HepG2 (cell line): ENCODE data around the gene ALOX15. TPM values are rescaled to one million over a fixed set of nuclear protein-coding genes. Genes with fewer than 3 reads are reported as not detected.

Experiments
- BCL6 ChIP-seq: IDR thresholded peaks from 2 replicates; pipeline ENCODE4 v1.6.1; 2016; ENCODE audit warnings: missing genetic modification reagents, missing compliant biosample characterization
- CEBPG ChIP-seq: IDR thresholded peaks from 2 replicates; pipeline ENCODE4 v1.6.1; 2016
- FOXJ3 ChIP-seq: sonication (generic); formaldehyde crosslinking; IDR thresholded peaks from 2 replicates; pipeline ENCODE4 v1.4.0; 2020; ENCODE audit warnings: missing genetic modification reagents, mild to moderate bottlenecking, borderline replicate concordance
- FOXO1 ChIP-seq: sonication (generic); formaldehyde crosslinking; IDR thresholded peaks from 2 replicates; pipeline ENCODE4 v1.4.0; 2020; ENCODE audit warnings: missing genetic modification reagents
- FOXP1 ChIP-seq, 2 experiments: fragments of 450-650 bp in 1 of 2; IDR thresholded peaks; 2 replicates each; pipeline ENCODE4 v1.6.1; 2017 to 2018; ENCODE audit warnings: antibody characterized with exemption in 1 of 2
- KAT2B ChIP-seq: fragments of 150-350 bp; IDR thresholded peaks from 2 replicates; pipeline ENCODE4 v1.6.1; 2014; ENCODE audit warnings: low read depth, low read length, borderline replicate concordance
- MIER3 ChIP-seq: IDR thresholded peaks from 2 replicates; pipeline ENCODE4 v1.6.1; 2016; ENCODE audit warnings: missing compliant biosample characterization, borderline replicate concordance
- PITX1 ChIP-seq: sonication (generic); formaldehyde crosslinking; IDR thresholded peaks from 2 replicates; pipeline ENCODE4 v1.5.1; 2020; ENCODE audit warnings: mild to moderate bottlenecking, missing genetic modification reagents
- PPARG ChIP-seq: conservative IDR thresholded peaks from 2 replicates; pipeline ENCODE4 v1.6.1; 2016; ENCODE audit warnings: missing biosample characterization, missing genetic modification reagents
- RARA ChIP-seq: IDR thresholded peaks from 2 replicates; pipeline ENCODE4 v1.6.1; 2016; ENCODE audit warnings: missing genetic modification reagents, missing compliant biosample characterization
- RXRB ChIP-seq: IDR thresholded peaks from 2 replicates; pipeline ENCODE4 v1.6.1; 2016; ENCODE audit warnings: borderline replicate concordance, missing genetic modification reagents, missing compliant biosample characterization
- SOX13 ChIP-seq, 3 experiments: fragments of 450-650 bp in 1 of 3; sonication (generic) in 1 of 3; formaldehyde crosslinking in 1 of 3; IDR thresholded peaks in 2 of 3; conservative IDR thresholded peaks in 1 of 3; 2 replicates each; pipeline versions ENCODE4 v1.5.0 to v1.6.1; 2016 to 2020; ENCODE audit warnings: antibody characterized with exemption in 1 of 3, mild to moderate bottlenecking in 1 of 3, missing compliant biosample characterization in 1 of 3, missing genetic modification reagents in 1 of 3, moderate library complexity in 1 of 3
- THAP11 ChIP-seq: IDR thresholded peaks from 2 replicates; pipeline ENCODE4 v1.6.1; 2016; ENCODE audit warnings: missing biosample characterization, missing genetic modification reagents
- ZFP82 ChIP-seq: sonication (generic); formaldehyde crosslinking; IDR thresholded peaks from 2 replicates; pipeline ENCODE4 v1.5.1; 2020; ENCODE audit warnings: mild to moderate bottlenecking, missing genetic modification reagents, borderline replicate concordance
- ZNF496 ChIP-seq: sonication (generic); formaldehyde crosslinking; IDR thresholded peaks from 2 replicates; pipeline ENCODE4 v1.8.1; 2023; ENCODE audit warnings: mild to moderate bottlenecking, moderate library complexity, missing genetic modification reagents; ENCODE audit not compliant: insufficient replicate concordance
- polyA plus RNA-seq, 8 experiments: library from polyadenylated mRNA; depleted of rRNA in 3 of 8; stranded (reverse) in 7 of 8; unstranded in 1 of 8; fragments of >200 nt; fragmentation: Illumina TruSeq in 4 of 8; extraction: Trizol in 4 of 8; gene quantifications; 2 replicates each; pipeline versions ENCODE4 v1.2.1 to v1.2.3, GENCODE V29; 2011 to 2016; ENCODE audit warnings: low read depth in 4 of 8, missing spikeins in 1 of 8, mixed read lengths in 1 of 8; ENCODE audit not compliant: insufficient read depth in 1 of 8
- total RNA-seq, 5 experiments: library from RNA; depleted of rRNA; stranded (reverse); fragments of >200 nt; fragmentation: Illumina TruSeq; extraction: Trizol; gene quantifications; 2 replicates each; pipeline ENCODE4 v1.2.3, GENCODE V29; 2016; ENCODE audit warnings: low read depth in 1 of 5
- TF ChIP-seq, protein P1 (sequence below): sonication (generic); IDR thresholded peaks from 2 replicates; pipeline ENCODE4 v1.6.1; 2016; ENCODE audit warnings: low read depth, borderline replicate concordance
- TF ChIP-seq, protein P2 (sequence below): sonication (generic); formaldehyde crosslinking; conservative IDR thresholded peaks from 2 replicates; pipeline ENCODE4 v1.4.0; 2020; ENCODE audit warnings: mild to moderate bottlenecking, missing genetic modification reagents, moderate library complexity
- TF ChIP-seq, protein P3 (sequence below): sonication (generic); formaldehyde crosslinking; IDR thresholded peaks from 2 replicates; pipeline ENCODE4 v1.4.0; 2020; ENCODE audit warnings: missing genetic modification reagents
- TF ChIP-seq, protein P4 (sequence below): sonication (generic); formaldehyde crosslinking; IDR thresholded peaks from 2 replicates; pipeline ENCODE4 v1.5.1; 2020; ENCODE audit warnings: missing genetic modification reagents, mild to moderate bottlenecking, borderline replicate concordance

The ALOX15 gene
- total and polyA plus RNA-seq, 2 of the 13 experiments (the other 11 are each of a cell fraction or from before 2014, with no cell fraction given) = 0.04 TPM; not detected in 1

GRCh38 chr17:4648741-4649140, 7.3 kb upstream of the ALOX15 start (continued):
- TF ChIP-seq SOX13 (IDR thresholded peaks at IDR 0.05) (peak; percentile 99), SOX13 (CRISPR knock-in tag; conservative IDR thresholded peaks at IDR 0.05 in 1 of 2, IDR thresholded peaks at IDR 0.05 in 1 of 2) (peak in 1 of 2 experiments; percentile 100; a peak in 2 of 4 replicates), FOXJ3 (peak; percentile 59; the same call in 1 of the 2 replicates), MIER3 (peak; percentile 52; the same call in 1 of the 2 replicates), ZFP82 (CRISPR knock-in tag) (no peak), PPARG (peak; percentile 86), FOXO1 (CRISPR knock-in tag) (peak; percentile 20; the same call in 1 of the 2 replicates), THAP11 (CRISPR knock-in tag) (peak; percentile 12; the same call in 1 of the 2 replicates), PITX1 (peak; percentile 40; the same call in 1 of the 2 replicates), FOXP1 (IDR thresholded peaks at IDR 0.05) (peak; percentile 66; the same call in 1 of the 2 replicates), FOXP1 (CRISPR knock-in tag; IDR thresholded peaks at IDR 0.05) (peak; percentile 82), RXRB (CRISPR knock-in tag) (peak; percentile 47; the same call in 1 of the 2 replicates), BCL6 (CRISPR knock-in tag) (peak; percentile 59), ZNF496 (CRISPR knock-in tag) (no peak), KAT2B (no peak), CEBPG (CRISPR knock-in tag) (peak; percentile 80), RARA (CRISPR knock-in tag) (peak; percentile 42; the same call in 1 of the 2 replicates)
- TF ChIP-seq, protein P1, sequence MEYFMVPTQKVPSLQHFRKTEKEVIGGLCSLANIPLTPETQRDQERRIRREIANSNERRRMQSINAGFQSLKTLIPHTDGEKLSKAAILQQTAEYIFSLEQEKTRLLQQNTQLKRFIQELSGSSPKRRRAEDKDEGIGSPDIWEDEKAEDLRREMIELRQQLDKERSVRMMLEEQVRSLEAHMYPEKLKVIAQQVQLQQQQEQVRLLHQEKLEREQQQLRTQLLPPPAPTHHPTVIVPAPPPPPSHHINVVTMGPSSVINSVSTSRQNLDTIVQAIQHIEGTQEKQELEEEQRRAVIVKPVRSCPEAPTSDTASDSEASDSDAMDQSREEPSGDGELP = peak; percentile 69; the same call in 1 of the 2 replicates
- TF ChIP-seq, protein P2, sequence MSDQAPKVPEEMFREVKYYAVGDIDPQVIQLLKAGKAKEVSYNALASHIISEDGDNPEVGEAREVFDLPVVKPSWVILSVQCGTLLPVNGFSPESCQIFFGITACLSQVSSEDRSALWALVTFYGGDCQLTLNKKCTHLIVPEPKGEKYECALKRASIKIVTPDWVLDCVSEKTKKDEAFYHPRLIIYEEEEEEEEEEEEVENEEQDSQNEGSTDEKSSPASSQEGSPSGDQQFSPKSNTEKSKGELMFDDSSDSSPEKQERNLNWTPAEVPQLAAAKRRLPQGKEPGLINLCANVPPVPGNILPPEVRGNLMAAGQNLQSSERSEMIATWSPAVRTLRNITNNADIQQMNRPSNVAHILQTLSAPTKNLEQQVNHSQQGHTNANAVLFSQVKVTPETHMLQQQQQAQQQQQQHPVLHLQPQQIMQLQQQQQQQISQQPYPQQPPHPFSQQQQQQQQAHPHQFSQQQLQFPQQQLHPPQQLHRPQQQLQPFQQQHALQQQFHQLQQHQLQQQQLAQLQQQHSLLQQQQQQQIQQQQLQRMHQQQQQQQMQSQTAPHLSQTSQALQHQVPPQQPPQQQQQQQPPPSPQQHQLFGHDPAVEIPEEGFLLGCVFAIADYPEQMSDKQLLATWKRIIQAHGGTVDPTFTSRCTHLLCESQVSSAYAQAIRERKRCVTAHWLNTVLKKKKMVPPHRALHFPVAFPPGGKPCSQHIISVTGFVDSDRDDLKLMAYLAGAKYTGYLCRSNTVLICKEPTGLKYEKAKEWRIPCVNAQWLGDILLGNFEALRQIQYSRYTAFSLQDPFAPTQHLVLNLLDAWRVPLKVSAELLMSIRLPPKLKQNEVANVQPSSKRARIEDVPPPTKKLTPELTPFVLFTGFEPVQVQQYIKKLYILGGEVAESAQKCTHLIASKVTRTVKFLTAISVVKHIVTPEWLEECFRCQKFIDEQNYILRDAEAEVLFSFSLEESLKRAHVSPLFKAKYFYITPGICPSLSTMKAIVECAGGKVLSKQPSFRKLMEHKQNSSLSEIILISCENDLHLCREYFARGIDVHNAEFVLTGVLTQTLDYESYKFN = peak; percentile 54; the same call in 1 of the 2 replicates
- TF ChIP-seq, protein P3, sequence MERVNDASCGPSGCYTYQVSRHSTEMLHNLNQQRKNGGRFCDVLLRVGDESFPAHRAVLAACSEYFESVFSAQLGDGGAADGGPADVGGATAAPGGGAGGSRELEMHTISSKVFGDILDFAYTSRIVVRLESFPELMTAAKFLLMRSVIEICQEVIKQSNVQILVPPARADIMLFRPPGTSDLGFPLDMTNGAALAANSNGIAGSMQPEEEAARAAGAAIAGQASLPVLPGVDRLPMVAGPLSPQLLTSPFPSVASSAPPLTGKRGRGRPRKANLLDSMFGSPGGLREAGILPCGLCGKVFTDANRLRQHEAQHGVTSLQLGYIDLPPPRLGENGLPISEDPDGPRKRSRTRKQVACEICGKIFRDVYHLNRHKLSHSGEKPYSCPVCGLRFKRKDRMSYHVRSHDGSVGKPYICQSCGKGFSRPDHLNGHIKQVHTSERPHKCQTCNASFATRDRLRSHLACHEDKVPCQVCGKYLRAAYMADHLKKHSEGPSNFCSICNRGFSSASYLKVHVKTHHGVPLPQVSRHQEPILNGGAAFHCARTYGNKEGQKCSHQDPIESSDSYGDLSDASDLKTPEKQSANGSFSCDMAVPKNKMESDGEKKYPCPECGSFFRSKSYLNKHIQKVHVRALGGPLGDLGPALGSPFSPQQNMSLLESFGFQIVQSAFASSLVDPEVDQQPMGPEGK (CRISPR knock-in tag) = peak; percentile 33; the same call in 1 of the 2 replicates
- TF ChIP-seq, protein P4, sequence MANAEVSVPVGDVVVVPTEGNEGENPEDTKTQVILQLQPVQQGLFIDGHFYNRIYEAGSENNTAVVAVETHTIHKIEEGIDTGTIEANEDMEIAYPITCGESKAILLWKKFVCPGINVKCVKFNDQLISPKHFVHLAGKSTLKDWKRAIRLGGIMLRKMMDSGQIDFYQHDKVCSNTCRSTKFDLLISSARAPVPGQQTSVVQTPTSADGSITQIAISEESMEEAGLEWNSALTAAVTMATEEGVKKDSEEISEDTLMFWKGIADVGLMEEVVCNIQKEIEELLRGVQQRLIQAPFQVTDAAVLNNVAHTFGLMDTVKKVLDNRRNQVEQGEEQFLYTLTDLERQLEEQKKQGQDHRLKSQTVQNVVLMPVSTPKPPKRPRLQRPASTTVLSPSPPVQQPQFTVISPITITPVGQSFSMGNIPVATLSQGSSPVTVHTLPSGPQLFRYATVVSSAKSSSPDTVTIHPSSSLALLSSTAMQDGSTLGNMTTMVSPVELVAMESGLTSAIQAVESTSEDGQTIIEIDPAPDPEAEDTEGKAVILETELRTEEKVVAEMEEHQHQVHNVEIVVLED (CRISPR knock-in tag) = peak; percentile 26; the same call in 1 of the 2 replicates
